ENCODE results near the gene CAMK1D.

The CAMK1D gene

GRCh38 chr10:12566161-12567115 is 217.1 kb downstream of the CAMK1D start:
- DNase-seq: no peak

- no peak for DNase-seq
Measured at GRCh38 chr10:12568391-12569009, 219.2 kb downstream of the CAMK1D start.

- DNase-seq: no peak
Measured at GRCh38 chr10:12572281-12572680, 222.9 kb downstream of the CAMK1D start.

- DNase-seq: no peak
Measured at GRCh38 chr10:12577610-12578009, 228.3 kb downstream of the CAMK1D start.

- DNase-seq: no peak
Measured at GRCh38 chr10:12579954-12580858, 230.9 kb downstream of the CAMK1D start.

GRCh38 chr10:12583891-12584595 is 234.7 kb downstream of the CAMK1D start:
- no peak for DNase-seq

GRCh38 chr10:12586741-12587140 is 237.4 kb downstream of the CAMK1D start:
- DNase-seq: no peak

GRCh38 chr10:12587451-12587888 is 238.1 kb downstream of the CAMK1D start:
- no peak for DNase-seq

GRCh38 chr10:12588091-12588860 is 238.9 kb downstream of the CAMK1D start:
- DNase-seq: no peak

GRCh38 chr10:12589291-12589690 is 239.9 kb downstream of the CAMK1D start:
- peak in 1 of 2 experiments; percentile 30 for DNase-seq

GRCh38 chr10:12589791-12590190 is 240.4 kb downstream of the CAMK1D start:
- DNase-seq: no peak

GRCh38 chr10:12590675-12591659 is 241.6 kb downstream of the CAMK1D start:
- DNase-seq: no peak

- no peak for DNase-seq
Measured at GRCh38 chr10:12592967-12593366, 243.6 kb downstream of the CAMK1D start.

- DNase-seq: no peak
Measured at GRCh38 chr10:12594448-12594944, 245.1 kb downstream of the CAMK1D start.

GRCh38 chr10:12595936-12596576 is 246.7 kb downstream of the CAMK1D start:
- DNase-seq: no peak

GRCh38 chr10:12597176-12597575 is 247.8 kb downstream of the CAMK1D start:
- DNase-seq: no peak

- no peak for DNase-seq
Measured at GRCh38 chr10:12597788-12598765, 248.7 kb downstream of the CAMK1D start.

GRCh38 chr10:12600652-12601051 is 251.3 kb downstream of the CAMK1D start:
- no peak for DNase-seq
